Thoracic aorta endothelial cell (primary cell): Measurements from ENCODE around the gene LRRC18. TPM values are rescaled to one million over a fixed set of nuclear protein-coding genes. Genes with fewer than 3 reads are reported as not detected.

Experiments used
- small RNA-seq: library from RNA; depleted of rRNA; stranded (forward); fragments of <200 nt; gene quantifications from one replicate; pipeline ENCODE3, GENCODE V24; 2012
- total RNA-seq: library from RNA; depleted of rRNA; stranded (reverse); fragments of >200 nt; gene quantifications from 2 replicates; pipeline ENCODE4 v1.2.3, GENCODE V29; 2012

Gene LRRC18
- total RNA-seq: not detected in 2 replicates

GRCh38 chr10:48939790-48940325 lies at the start of gene LRRC18:
LRRC18 (minus strand) TSS chr10:48939840; CDS start chr10:48914155, 25,685 bp downstream.

Small RNA genes lying within 50 kb of the gene (small RNA-seq; reads per million reads assigned to genes)
- gene MIR4294: not detected

Other genes with a start within 250 kb of the LRRC18 start
- 0.27 and 1.1 TPM in 2 replicates for gene VSTM4, start 175.7 kb upstream of the LRRC18 start, total RNA-seq
- not detected in 2 replicates for gene FAM170B, start 194.2 kb upstream of the LRRC18 start, total RNA-seq
- 4.7 and 4.8 TPM in 2 replicates for gene TMEM273, start 248.6 kb upstream of the LRRC18 start, total RNA-seq